Measurements from ENCODE around the gene DNAAF5. TPM values are rescaled to one million over a fixed set of nuclear protein-coding genes. Genes with fewer than 3 reads are reported as not detected.
A peak's percentile ranks its signal among the peaks of the same experiment; 100 is the strongest.
"Not testable (repeated sequence)": the region's sequence is repeated elsewhere in the genome, so short reads cannot be mapped to it uniquely, and the experiment has no call there.

DNAAF5 gene
- total RNA-seq, 1 experiment from 2014 or later: 51.2 TPM

DNA sequence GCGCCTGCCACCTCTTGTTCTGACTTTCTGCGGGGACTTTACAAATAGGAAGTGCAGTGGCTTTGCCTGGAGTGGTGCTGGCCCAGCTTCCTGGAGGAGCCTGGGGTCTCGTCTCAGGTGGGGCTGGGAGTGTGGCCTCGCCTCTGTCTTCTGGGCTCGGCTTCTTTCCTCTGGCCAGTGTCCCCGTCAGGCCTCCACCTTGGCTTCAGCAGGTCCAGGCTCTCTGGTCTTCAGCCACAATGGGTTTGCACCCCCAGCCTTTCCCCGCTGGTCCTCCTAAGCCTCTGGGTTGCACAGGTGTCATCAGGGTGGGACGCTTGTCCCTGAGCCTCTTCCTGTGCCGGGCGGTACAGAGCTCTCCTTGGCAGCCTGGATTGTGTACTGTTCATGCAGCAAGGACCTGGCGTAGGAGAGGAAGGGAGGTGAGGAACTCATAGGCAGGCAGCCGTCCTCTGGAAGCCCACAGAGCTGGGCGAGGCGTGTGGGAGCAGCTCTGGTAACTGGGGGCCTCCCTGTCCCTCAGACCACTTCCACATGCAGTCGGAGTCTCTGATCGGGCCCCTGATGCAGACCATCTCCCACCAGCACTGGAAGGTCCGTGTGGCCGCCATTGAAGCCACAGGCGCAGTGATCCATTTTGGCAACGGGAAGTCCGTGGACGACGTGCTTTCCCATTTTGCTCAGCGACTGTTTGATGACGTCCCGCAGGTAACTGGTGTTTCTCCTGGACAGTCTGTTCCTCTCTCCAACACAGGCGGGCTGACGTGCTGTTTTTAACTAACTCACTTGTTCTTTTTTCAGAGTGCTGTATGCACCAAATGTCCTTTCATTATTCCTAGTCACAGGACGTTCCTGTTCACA lies 2.9 kb downstream of the DNAAF5 start:
- no peak for DNase-seq (ENCODE audit: low spot score)

- DNase-seq (ENCODE audit: low spot score): no peak
Measured at GRCh38 chr7:730501-731439, 4.3 kb downstream of the DNAAF5 start.

- no peak for DNase-seq (ENCODE audit: low spot score)
Measured at GRCh38 chr7:731440-732085, 5.1 kb downstream of the DNAAF5 start.

- DNase-seq (ENCODE audit: low spot score): peak; percentile 66
Measured at GRCh38 chr7:732094-732541, 5.6 kb downstream of the DNAAF5 start.

- no peak for DNase-seq (ENCODE audit: low spot score)
Measured at GRCh38 chr7:732556-732955, 6.1 kb downstream of the DNAAF5 start.

DNA sequence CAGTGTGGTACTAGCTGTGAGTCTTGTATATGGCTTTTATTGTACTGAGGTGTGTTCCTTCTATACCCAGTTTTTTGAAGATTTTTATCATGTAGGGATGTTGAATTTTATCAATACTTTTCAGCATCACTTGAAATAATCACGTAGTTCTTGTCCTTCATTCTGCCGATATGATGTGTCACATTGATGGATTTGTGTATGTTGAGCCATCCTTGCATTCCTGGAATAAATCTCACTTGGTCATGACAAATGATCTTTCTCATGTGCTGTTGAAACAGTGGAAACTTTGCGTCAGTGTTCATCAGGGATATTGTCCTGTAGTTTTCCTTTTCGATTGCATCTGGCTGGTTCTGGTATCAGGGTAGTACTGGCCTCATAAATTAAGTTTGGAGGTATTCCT lies 7.7 kb downstream of the DNAAF5 start:
- DNase-seq (ENCODE audit: low spot score): no peak

DNA sequence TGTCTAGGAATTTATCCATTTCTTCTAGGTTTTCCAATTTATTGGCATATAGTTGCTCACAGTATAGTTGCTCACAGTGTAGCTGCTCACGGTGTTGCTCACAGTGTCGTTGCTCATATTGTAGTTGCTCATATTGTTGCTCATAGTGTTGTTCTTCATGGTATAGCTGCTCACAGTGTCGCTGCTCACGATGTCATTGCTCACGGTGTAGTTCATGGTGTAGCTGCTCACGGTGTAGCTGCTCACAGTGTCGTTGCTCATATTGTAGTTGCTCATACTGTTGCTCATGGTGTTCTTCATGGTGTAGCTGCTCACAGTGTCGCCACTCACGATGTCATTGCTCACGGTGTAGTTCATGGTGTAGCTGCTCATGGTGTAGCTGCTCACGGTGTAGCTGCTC lies 8.3 kb downstream of the DNAAF5 start:
- DNase-seq (ENCODE audit: low spot score): no peak

GRCh38 chr7:738241-738640 lies 11.7 kb downstream of the DNAAF5 start:
- no peak for DNase-seq (ENCODE audit: low spot score)

DNA sequence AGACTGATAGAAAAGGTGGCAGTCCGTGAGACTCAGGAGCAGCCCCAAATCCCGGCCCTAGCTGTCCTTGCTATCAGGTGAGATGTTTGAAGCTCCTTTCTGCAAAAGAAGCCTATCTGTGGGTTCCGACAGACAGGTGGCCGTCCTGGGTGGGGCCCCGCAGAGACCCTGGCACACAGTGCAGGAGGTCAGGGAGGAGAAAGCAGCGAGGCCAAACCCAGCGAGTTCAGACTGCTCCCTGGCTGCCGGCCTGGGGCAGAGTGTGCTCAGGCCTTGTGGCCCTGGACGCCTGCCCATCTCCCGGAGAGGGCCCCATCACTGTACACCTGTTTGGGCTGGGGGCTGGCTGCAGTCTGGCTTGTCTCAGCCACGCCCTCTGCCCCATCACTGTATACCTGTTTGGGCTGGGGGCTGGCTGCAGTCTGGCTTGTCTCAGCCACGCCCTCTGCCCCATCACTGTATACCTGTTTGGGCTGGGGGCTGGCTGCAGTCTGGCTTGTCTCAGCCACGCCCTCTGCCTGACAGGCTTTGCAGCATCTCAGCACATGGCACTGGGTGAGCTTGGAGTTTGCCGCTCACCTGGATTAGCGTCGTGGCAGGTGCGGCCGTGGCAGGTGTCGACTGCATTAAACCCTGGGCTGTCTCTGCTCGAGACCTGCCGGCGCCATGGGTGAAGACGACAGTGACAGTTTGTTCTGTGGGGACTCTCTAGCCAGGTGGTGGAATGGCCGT lies 12.4 kb downstream of the DNAAF5 start:
- no peak for DNase-seq (ENCODE audit: low spot score)

DNA sequence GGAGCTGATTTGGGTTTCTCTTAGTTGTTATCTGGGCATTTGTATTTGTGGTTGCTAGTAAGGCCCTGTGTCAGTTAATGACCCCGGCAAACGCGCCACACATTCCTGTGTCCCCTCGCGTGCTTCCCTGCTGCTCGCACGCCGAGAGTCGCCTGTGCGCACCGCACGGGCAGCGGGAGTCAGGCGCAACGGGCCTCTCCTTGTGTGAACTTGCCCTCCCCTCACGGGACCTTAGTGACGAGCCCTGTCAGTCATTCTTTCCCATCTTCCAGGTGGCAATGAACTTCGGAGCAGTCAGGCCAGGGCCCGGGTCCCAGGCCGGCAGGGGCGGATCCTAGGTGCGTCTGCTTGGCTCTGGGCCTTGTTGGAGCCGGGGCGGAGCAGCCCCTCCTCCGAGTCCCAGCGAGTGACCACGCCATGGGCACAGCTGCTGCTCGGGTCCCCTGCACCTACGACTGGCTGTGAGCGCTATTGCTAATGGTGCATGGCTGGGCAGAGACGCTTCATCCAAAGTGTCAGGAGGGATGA lies 13.0 kb downstream of the DNAAF5 start:
- DNase-seq (ENCODE audit: low spot score): no peak

DNA sequence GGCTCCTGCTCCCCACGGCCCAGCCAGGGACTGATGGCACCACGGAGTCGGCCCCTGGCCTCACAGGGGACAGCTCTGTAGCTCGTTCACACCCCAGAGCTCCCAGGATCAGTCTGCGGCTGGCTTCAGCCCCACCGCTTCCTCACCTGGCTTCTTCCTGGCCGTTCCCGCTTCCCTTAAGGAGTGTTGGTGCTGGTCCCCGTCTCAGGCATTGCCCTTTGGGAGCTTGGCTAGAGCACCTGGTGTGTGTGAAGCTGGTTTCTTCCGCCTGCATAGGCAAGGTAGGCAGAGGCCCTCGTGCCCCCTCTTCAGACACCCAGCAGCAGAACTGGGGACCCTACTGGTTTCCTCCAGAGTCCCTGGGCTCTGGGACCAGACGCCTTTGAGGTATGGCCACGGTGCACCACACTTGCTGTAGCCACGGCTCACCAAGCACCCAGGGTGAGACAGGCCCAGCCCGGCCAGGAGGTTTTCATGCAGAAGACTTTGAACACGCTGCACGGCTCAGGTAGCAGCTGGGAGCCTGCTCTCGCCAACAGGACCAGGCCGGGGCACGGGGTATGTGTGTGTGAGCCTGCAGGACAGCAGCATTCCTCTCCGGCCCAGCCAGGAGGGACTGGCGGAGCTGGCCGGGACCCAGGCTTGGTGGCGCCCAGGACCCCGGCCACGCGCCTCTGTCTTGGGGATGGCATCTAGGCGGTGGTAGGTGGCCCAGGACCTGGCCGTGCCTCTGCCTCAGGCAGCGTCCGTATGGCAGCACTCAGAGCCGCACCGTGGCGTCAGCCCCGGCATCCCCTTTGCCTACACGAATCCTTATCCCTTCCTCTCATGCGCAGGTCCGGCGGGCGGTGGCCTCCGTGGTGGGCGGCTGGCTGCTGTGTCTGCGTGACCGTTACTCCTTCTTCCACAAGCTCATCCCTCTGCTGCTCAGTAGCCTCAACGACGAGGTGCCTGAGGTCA lies 13.8 kb downstream of the DNAAF5 start:
- no peak for DNase-seq (ENCODE audit: low spot score)

- DNase-seq (ENCODE audit: low spot score): no peak
Measured at GRCh38 chr7:741191-741671, 14.7 kb downstream of the DNAAF5 start.

- DNase-seq (ENCODE audit: low spot score): no peak
Measured at GRCh38 chr7:741850-742249, 15.4 kb downstream of the DNAAF5 start.

DNA sequence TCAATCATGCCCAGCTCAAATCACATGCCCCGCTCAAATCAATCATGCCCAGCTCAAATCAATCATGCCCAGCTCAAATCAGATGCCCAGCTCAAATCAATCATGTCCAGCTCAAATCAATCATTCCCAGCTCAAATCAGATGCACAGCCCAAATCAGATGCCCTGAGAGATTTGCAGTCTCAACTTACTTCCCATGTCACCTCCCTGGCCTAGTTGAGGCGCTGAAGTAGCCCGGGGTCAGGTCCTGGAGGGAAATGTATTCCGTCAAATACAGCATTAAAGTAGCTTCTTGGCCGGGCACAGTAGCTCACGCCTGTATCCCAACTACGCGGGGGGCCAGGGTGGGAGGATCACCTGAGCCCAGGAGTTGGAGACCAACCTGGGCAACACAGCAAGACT lies 16.3 kb downstream of the DNAAF5 start:
- DNase-seq (ENCODE audit: low spot score): no peak

DNA sequence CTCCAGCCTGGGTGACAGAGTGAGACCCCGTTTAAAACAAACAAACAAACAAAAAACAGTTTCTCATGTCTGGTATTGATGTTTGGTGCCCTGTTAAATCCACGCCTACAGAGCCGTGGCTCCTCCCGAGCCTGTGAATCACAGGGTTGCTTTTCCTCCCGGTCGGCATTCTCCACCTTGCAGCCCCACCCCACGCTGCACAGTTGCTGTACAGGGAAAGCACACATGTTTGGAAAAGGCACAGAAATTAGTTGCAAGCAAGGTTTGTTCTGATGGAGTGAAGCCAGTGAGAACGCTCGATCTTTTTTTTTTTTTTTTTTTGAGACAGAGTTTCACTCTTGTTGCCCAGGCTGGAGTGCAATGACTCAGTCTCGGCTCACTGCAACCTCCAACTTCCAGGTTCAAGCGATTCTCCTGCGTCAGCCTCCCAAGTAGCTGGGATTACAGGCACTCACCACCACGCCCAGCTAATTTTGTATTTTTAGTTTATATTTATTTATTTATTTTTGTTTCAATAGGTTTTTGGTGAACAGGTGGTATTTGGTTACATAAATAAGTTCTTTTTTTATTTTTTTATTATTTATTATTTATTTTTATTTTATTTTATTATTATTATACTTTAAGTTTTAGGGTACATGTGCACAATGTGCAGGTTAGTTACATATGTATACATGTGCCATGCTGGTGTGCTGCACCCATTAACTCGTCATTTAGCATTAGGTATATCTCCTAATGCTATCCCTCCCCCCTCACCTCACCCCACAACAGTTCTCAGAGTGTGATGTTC lies 17.0 kb downstream of the DNAAF5 start:
- not testable (repeated sequence) for DNase-seq (ENCODE audit: low spot score)

- DNase-seq (ENCODE audit: low spot score): not testable (repeated sequence)
Measured at GRCh38 chr7:744128-744520, 17.6 kb downstream of the DNAAF5 start.

- no peak for DNase-seq (ENCODE audit: low spot score)
Measured at GRCh38 chr7:744854-745430, 18.4 kb downstream of the DNAAF5 start.

DNA sequence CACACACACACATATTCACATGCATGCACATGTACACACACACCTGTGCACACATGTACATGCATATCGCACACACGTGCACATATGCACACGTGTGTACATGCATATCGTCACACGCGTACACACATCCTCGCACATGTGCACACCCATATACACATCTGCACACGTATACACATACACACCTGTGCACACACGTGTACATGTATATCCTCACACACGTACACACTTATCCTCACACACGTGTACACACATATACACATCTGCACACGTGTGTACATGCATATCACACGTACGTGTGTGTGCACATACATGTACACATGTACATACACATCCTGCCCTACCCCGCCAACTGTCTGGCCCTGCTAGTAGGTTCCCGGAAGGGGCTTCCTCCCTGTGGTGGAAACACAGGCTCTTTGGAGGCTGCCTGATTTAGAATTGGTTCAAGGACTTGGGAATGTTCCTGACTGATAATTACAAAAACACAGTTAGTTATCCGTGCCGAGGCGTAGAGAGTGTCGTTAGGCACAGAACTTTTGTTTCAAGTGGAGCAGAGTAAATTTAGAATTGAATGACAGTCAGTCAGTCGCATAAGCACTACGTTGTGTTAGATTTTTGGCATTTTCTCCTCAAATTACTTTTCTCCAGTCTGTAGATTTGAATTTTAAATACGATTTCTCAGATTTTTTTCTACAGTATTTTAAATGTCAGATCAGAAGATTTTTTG lies 19.1 kb downstream of the DNAAF5 start:
- DNase-seq (ENCODE audit: low spot score): no peak

Measured in H4 (cell line).